ENCODE data around the gene NFASC. TPM values are rescaled to one million over a fixed set of nuclear protein-coding genes. Genes with fewer than 3 reads are reported as not detected.

Gene NFASC
- total and polyA plus RNA-seq, 9 of the 15 experiments (the other 6 are each of a cell fraction or from before 2014, with no cell fraction given) = 0.03 to 0.16 (median 0.06) TPM; not detected in 6

DNA sequence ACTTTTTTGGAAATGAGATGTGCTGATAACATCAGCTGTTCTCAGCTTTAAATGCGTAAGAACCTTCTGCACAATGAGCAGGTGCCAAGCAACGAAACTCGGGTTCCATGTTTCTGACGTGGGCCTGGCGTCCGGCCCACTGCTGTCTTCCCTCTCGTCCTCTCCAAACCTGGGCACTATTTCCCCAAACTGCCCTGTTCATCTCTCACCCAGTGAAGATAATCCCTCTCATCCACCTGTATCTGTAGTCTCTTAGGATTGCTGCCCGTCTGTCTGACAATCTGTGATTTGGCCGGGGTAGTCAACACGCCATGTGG, 122.3 kb downstream of the NFASC start:
- POLR2A ChIA-PET = interaction anchor here (0.6 to 2.1 kb wide), 6 partner anchors 8 to 334 kb away, joined by 3 to 8 read pairs (median 3); no protein-coding TSS in a partner anchor
- BruUV-seq (replicated peaks) = no TSS peak
- CTCF ChIA-PET (ENCODE audit: low intra/inter-chr PET ratio) = no interaction called here

More for the DNA sequence above, 122.3 kb downstream of the NFASC start:
- H3K4me3 ChIP-seq = no peak overlapping the region
- no peaks in the 10 kb centered on the region for H3K36me3 ChIP-seq (ENCODE audit: control insufficient read depth, insufficient read depth, low read length)
- no peak overlapping the region for H2AFZ ChIP-seq (ENCODE audit: low read depth, low read length)
- no peaks in the 10 kb centered on the region for H3K79me2 ChIP-seq (ENCODE audit: control insufficient read depth, insufficient read depth, low read length)
- H3K4me2 ChIP-seq (ENCODE audit: insufficient read depth, low read length) = no peak overlapping the region
- no peaks in the 10 kb centered on the region for H3K9me3 ChIP-seq (replicated peaks; ENCODE audit: control insufficient read depth, insufficient read depth, low read depth, low read length)
- no peak for FAIRE-seq
- 0 out of 5 replicates have a peak, but pooled peaks cover 0 to 2% of the 10 kb centered on the region in 2 experiments for H3K4me1 ChIP-seq (replicated peaks in 1 of 2; ENCODE audit: control insufficient read depth in 2 of 2, insufficient read depth in 2 of 2, low read length in 2 of 2)
- no peak overlapping the region for H3K27ac ChIP-seq (ENCODE audit: extremely low read depth, low read depth, low read length)
- no peak for ATAC-seq
- H4K20me1 ChIP-seq (replicated peaks; ENCODE audit: control insufficient read depth, insufficient read depth, low read length) = peaks cover 21% of the 10 kb centered on the region; the same call in 1 of the 2 replicates
- H3K27me3 ChIP-seq (ENCODE audit: control insufficient read depth in 2 of 2, insufficient read depth in 2 of 2, low read length in 2 of 2) = peaks cover 67 to 91% of the 10 kb centered on the region in 2 experiments
- H3K9me1 ChIP-seq (ENCODE audit: control insufficient read depth, insufficient read depth, low read length) = no peaks in the 10 kb centered on the region
- in situ Hi-C loops (cut with MboI) = no loop called here
- WGBS (ENCODE audit: insufficient coverage, low coverage, missing lambda C conversion rate) = 2% methylated on average over 10 of the region's 10 CpGs
- TF ChIP-seq BHLHE40 (IDR thresholded peaks at IDR 0.05; ENCODE audit: low read length) = no peak
- TF ChIP-seq ZBTB8A (IDR thresholded peaks at IDR 0.05; ENCODE audit: partially characterized antibody) = no peak
- no peak for TF ChIP-seq ZNF384 (IDR thresholded peaks at IDR 0.05; ENCODE audit: low read depth, low read length)
- no peak for TF ChIP-seq KDM4B (IDR thresholded peaks at IDR 0.05; ENCODE audit: borderline replicate concordance in 2 of 2, low read depth in 1 of 2)
- TF ChIP-seq FOXK2 (conservative IDR thresholded peaks at IDR 0.05 in 1 of 2, IDR thresholded peaks at IDR 0.05 in 1 of 2; ENCODE audit: low read depth in 2 of 2) = no peak
- TF ChIP-seq, protein P1, sequence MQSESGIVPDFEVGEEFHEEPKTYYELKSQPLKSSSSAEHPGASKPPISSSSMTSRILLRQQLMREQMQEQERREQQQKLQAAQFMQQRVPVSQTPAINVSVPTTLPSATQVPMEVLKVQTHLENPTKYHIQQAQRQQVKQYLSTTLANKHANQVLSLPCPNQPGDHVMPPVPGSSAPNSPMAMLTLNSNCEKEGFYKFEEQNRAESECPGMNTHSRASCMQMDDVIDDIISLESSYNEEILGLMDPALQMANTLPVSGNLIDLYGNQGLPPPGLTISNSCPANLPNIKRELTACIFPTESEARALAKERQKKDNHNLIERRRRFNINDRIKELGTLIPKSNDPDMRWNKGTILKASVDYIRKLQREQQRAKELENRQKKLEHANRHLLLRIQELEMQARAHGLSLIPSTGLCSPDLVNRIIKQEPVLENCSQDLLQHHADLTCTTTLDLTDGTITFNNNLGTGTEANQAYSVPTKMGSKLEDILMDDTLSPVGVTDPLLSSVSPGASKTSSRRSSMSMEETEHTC (IDR thresholded peaks at IDR 0.05) = no peak
- no peak for TF ChIP-seq TBP (optimal IDR thresholded peaks at IDR 0.05; ENCODE audit: low read depth, low read length)
- no peak for TF ChIP-seq PRMT5 (CRISPR knock-in tag; IDR thresholded peaks at IDR 0.05)
- TF ChIP-seq ZNF12 (CRISPR knock-in tag; IDR thresholded peaks at IDR 0.05) = no peak
- TF ChIP-seq CEBPG (CRISPR knock-in tag; IDR thresholded peaks at IDR 0.05) = no peak
- TF ChIP-seq CEBPG (tag; conservative IDR thresholded peaks at IDR 0.05 in 1 of 2, IDR thresholded peaks at IDR 0.05 in 1 of 2) = no peak
- no peak for TF ChIP-seq KDM2B (CRISPR knock-in tag; IDR thresholded peaks at IDR 0.05)
- no peak for TF ChIP-seq XRCC3 (IDR thresholded peaks at IDR 0.05)
- TF ChIP-seq BRD4 (IDR thresholded peaks at IDR 0.05) = no peak
- TF ChIP-seq NFE2L1 (tag; IDR thresholded peaks at IDR 0.05; ENCODE audit: borderline replicate concordance, low read depth) = no peak
- TF ChIP-seq ZC3H8 (IDR thresholded peaks at IDR 0.05) = no peak
- TF ChIP-seq, protein P2, sequence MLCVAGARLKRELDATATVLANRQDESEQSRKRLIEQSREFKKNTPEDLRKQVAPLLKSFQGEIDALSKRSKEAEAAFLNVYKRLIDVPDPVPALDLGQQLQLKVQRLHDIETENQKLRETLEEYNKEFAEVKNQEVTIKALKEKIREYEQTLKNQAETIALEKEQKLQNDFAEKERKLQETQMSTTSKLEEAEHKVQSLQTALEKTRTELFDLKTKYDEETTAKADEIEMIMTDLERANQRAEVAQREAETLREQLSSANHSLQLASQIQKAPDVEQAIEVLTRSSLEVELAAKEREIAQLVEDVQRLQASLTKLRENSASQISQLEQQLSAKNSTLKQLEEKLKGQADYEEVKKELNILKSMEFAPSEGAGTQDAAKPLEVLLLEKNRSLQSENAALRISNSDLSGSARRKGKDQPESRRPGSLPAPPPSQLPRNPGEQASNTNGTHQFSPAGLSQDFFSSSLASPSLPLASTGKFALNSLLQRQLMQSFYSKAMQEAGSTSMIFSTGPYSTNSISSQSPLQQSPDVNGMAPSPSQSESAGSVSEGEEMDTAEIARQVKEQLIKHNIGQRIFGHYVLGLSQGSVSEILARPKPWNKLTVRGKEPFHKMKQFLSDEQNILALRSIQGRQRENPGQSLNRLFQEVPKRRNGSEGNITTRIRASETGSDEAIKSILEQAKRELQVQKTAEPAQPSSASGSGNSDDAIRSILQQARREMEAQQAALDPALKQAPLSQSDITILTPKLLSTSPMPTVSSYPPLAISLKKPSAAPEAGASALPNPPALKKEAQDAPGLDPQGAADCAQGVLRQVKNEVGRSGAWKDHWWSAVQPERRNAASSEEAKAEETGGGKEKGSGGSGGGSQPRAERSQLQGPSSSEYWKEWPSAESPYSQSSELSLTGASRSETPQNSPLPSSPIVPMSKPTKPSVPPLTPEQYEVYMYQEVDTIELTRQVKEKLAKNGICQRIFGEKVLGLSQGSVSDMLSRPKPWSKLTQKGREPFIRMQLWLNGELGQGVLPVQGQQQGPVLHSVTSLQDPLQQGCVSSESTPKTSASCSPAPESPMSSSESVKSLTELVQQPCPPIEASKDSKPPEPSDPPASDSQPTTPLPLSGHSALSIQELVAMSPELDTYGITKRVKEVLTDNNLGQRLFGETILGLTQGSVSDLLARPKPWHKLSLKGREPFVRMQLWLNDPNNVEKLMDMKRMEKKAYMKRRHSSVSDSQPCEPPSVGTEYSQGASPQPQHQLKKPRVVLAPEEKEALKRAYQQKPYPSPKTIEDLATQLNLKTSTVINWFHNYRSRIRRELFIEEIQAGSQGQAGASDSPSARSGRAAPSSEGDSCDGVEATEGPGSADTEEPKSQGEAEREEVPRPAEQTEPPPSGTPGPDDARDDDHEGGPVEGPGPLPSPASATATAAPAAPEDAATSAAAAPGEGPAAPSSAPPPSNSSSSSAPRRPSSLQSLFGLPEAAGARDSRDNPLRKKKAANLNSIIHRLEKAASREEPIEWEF (CRISPR knock-in tag; IDR thresholded peaks at IDR 0.05) = no peak
- TF ChIP-seq ZNF76 (CRISPR knock-in tag; IDR thresholded peaks at IDR 0.05; ENCODE audit: borderline replicate concordance) = no peak
- no peak for TF ChIP-seq BRD9 (IDR thresholded peaks at IDR 0.05; ENCODE audit: low read depth, partially characterized antibody)
- no peak overlapping the region for H3K9ac ChIP-seq (ENCODE audit: insufficient read depth in 1 of 2, low read depth in 2 of 2, low read length in 2 of 2)
- no peak for DNase-seq (ENCODE audit: extremely low read depth in 1 of 4, low spot score in 3 of 4)
- intact Hi-C loops (cut with micrococcal nuclease) = no loop called here

Measured in K562 (cell line).